ENCODE measurements around the gene COL5A1. TPM values are rescaled to one million over a fixed set of nuclear protein-coding genes. Genes with fewer than 3 reads are reported as not detected.

The COL5A1 gene
- total RNA-seq, 1 donor, result 188 TPM

GRCh38 chr9:134676886-134677285 is 35.3 kb downstream of the COL5A1 start:
- no peak for DNase-seq (ENCODE audit: low read depth)
- H3K4me3 ChIP-seq (ENCODE audit: low read depth, low read length), result no peak overlapping the region
- no peak for TF ChIP-seq CTCF (IDR thresholded peaks at IDR 0.05; ENCODE audit: insufficient read depth, low read length)

- DNase-seq (ENCODE audit: low read depth), result no peak
- H3K4me3 ChIP-seq (ENCODE audit: low read depth, low read length), result no peak overlapping the region
- TF ChIP-seq CTCF (IDR thresholded peaks at IDR 0.05; ENCODE audit: insufficient read depth, low read length), result no peak
These were observed 36.1 kb downstream of the COL5A1 start for GRCh38 chr9:134677743-134678142.

- TF ChIP-seq CTCF (IDR thresholded peaks at IDR 0.05; ENCODE audit: insufficient read depth, low read length), result no peak
- H3K4me3 ChIP-seq (ENCODE audit: low read depth, low read length), result no peak overlapping the region
- DNase-seq (ENCODE audit: low read depth), result no peak
These were observed 36.6 kb downstream of the COL5A1 start for GRCh38 chr9:134678206-134678605.

- H3K4me3 ChIP-seq (ENCODE audit: low read depth, low read length), result no peak overlapping the region
- no peak for DNase-seq (ENCODE audit: low read depth)
- TF ChIP-seq CTCF (IDR thresholded peaks at IDR 0.05; ENCODE audit: insufficient read depth, low read length), result no peak
These were observed 37.3 kb downstream of the COL5A1 start for GRCh38 chr9:134678666-134679443.

GRCh38 chr9:134679616-134680392 is 38.2 kb downstream of the COL5A1 start:
- DNase-seq (ENCODE audit: low read depth), result no peak
- TF ChIP-seq CTCF (IDR thresholded peaks at IDR 0.05; ENCODE audit: insufficient read depth, low read length), result no peak
- H3K4me3 ChIP-seq (ENCODE audit: low read depth, low read length), result no peak overlapping the region

GRCh38 chr9:134680393-134681060 is 38.9 kb downstream of the COL5A1 start:
- no peak overlapping the region for H3K4me3 ChIP-seq (ENCODE audit: low read depth, low read length)
- TF ChIP-seq CTCF (IDR thresholded peaks at IDR 0.05; ENCODE audit: insufficient read depth, low read length), result no peak
- no peak for DNase-seq (ENCODE audit: low read depth)
